ENCODE data around the gene PDE1A. TPM values are rescaled to one million over a fixed set of nuclear protein-coding genes. Genes with fewer than 3 reads are reported as not detected.

The PDE1A gene
- total RNA-seq, 1 experiment from 2014 or later: not detected

GRCh38 chr2:182384860-182385259 lies 42.0 kb downstream of the PDE1A start:
- BruUV-seq (replicated peaks): no TSS peak
- Histone ChIP-seq H3K9me3 (0 out of 2 replicates have a peak, but pooled peaks cover 2% of the 10 kb centered on the region), H3K27me3 (replicated peaks; ENCODE audit: control insufficient read depth, insufficient read depth, low read length) (no peaks in the 10 kb centered on the region), H3K36me3 (ENCODE audit: control insufficient read depth, insufficient read depth, low read length) (no peaks in the 10 kb centered on the region), H3K4me1 (no peaks in the 10 kb centered on the region), H3K4me3 (ENCODE audit: low read depth, low read length) (no peak overlapping the region)
- peaks cover 28% of the 10 kb centered on the region for H3K9me3 Mint-ChIP-seq (ENCODE audit: unreplicated experiment)
- no peak overlapping the region for H3K27ac Mint-ChIP-seq (ENCODE audit: unreplicated experiment)
- ChIA-PET POLR2A (no interaction called here), CTCF (no interaction called here)
- H3K36me3 Mint-ChIP-seq (ENCODE audit: insufficient read depth, unreplicated experiment): no peaks in the 10 kb centered on the region
- intact Hi-C loops (cut with micrococcal nuclease; ENCODE audit: unreplicated experiment): loop anchor here (10.0 kb wide), 1 partner anchor 260 kb away; no protein-coding TSS in a partner anchor
- H3K27me3 Mint-ChIP-seq (ENCODE audit: insufficient read depth, unreplicated experiment): no peaks in the 10 kb centered on the region
- DNase-seq: no peak
- TF ChIP-seq CTCF (IDR thresholded peaks at IDR 0.05; ENCODE audit: insufficient read depth in 1 of 2, low read depth in 1 of 2, low read length in 1 of 2, severe bottlenecking in 1 of 2, unreplicated experiment in 1 of 2): no peak
- no peaks in the 10 kb centered on the region for H3K4me1 Mint-ChIP-seq (ENCODE audit: low read depth, unreplicated experiment)
- H3K4me3 Mint-ChIP-seq (ENCODE audit: unreplicated experiment): no peak overlapping the region

GRCh38 chr2:182381225-182381624 lies 45.6 kb downstream of the PDE1A start:
- H3K4me3 ChIP-seq (ENCODE audit: low read depth, low read length): no peak overlapping the region
- no TSS peak for BruUV-seq (replicated peaks)
- no peak for DNase-seq
- intact Hi-C loops (cut with micrococcal nuclease; ENCODE audit: unreplicated experiment): loop anchor here (10.0 kb wide), 1 partner anchor 264 kb away; no protein-coding TSS in a partner anchor
- no peaks in the 10 kb centered on the region for H3K27me3 ChIP-seq (replicated peaks; ENCODE audit: control insufficient read depth, insufficient read depth, low read length)
- H3K27ac Mint-ChIP-seq (ENCODE audit: unreplicated experiment): no peak overlapping the region
- H3K27me3 Mint-ChIP-seq (ENCODE audit: insufficient read depth, unreplicated experiment): no peaks in the 10 kb centered on the region
- ChIA-PET POLR2A (no interaction called here), CTCF (no interaction called here)
- H3K4me1 Mint-ChIP-seq (ENCODE audit: low read depth, unreplicated experiment): no peaks in the 10 kb centered on the region
- H3K9me3 ChIP-seq: no peaks in the 10 kb centered on the region
- TF ChIP-seq CTCF (IDR thresholded peaks at IDR 0.05; ENCODE audit: insufficient read depth in 1 of 2, low read depth in 1 of 2, low read length in 1 of 2, severe bottlenecking in 1 of 2, unreplicated experiment in 1 of 2): no peak
- H3K36me3 Mint-ChIP-seq (ENCODE audit: insufficient read depth, unreplicated experiment): no peaks in the 10 kb centered on the region
- no peaks in the 10 kb centered on the region for H3K4me1 ChIP-seq
- no peaks in the 10 kb centered on the region for H3K36me3 ChIP-seq (ENCODE audit: control insufficient read depth, insufficient read depth, low read length)
- H3K4me3 Mint-ChIP-seq (ENCODE audit: unreplicated experiment): no peak overlapping the region
- peaks cover 23% of the 10 kb centered on the region for H3K9me3 Mint-ChIP-seq (ENCODE audit: unreplicated experiment)

- no peaks in the 10 kb centered on the region for H3K4me1 Mint-ChIP-seq (ENCODE audit: low read depth, unreplicated experiment)
- no peak overlapping the region for H3K27ac Mint-ChIP-seq (ENCODE audit: unreplicated experiment)
- Histone ChIP-seq H3K4me3 (ENCODE audit: low read depth, low read length) (no peak overlapping the region), H3K36me3 (ENCODE audit: control insufficient read depth, insufficient read depth, low read length) (no peaks in the 10 kb centered on the region), H3K27me3 (replicated peaks; ENCODE audit: control insufficient read depth, insufficient read depth, low read length) (no peaks in the 10 kb centered on the region), H3K4me1 (no peaks in the 10 kb centered on the region), H3K9me3 (no peaks in the 10 kb centered on the region)
- intact Hi-C loops (cut with micrococcal nuclease; ENCODE audit: unreplicated experiment): no loop called here
- no peak for DNase-seq
- ChIA-PET POLR2A (no interaction called here), CTCF (no interaction called here)
- no peaks in the 10 kb centered on the region for H3K27me3 Mint-ChIP-seq (ENCODE audit: insufficient read depth, unreplicated experiment)
- TF ChIP-seq CTCF (IDR thresholded peaks at IDR 0.05; ENCODE audit: insufficient read depth in 1 of 2, low read depth in 1 of 2, low read length in 1 of 2, severe bottlenecking in 1 of 2, unreplicated experiment in 1 of 2): no peak
- H3K9me3 Mint-ChIP-seq (ENCODE audit: unreplicated experiment): peaks cover 13% of the 10 kb centered on the region
- H3K4me3 Mint-ChIP-seq (ENCODE audit: unreplicated experiment): no peak overlapping the region
- no TSS peak for BruUV-seq (replicated peaks)
- no peaks in the 10 kb centered on the region for H3K36me3 Mint-ChIP-seq (ENCODE audit: insufficient read depth, unreplicated experiment)
These were observed 47.6 kb downstream of the PDE1A start for GRCh38 chr2:182379241-182379640.
